GM18907 (cell line): ENCODE measurements around the gene ATP6V0D1.
"Not testable (repeated sequence)": the region's sequence is repeated elsewhere in the genome, so short reads cannot be mapped to it uniquely, and the experiment has no call there.

Experiments used
- ATAC-seq: cut with Tn5 transposase; IDR thresholded peaks from one replicate; pipeline ENCODE4 v1.9.1; 2021; ENCODE audit warnings: mild to moderate bottlenecking, moderate library complexity; ENCODE audit not compliant: unreplicated experiment

The ATP6V0D1 gene

DNA sequence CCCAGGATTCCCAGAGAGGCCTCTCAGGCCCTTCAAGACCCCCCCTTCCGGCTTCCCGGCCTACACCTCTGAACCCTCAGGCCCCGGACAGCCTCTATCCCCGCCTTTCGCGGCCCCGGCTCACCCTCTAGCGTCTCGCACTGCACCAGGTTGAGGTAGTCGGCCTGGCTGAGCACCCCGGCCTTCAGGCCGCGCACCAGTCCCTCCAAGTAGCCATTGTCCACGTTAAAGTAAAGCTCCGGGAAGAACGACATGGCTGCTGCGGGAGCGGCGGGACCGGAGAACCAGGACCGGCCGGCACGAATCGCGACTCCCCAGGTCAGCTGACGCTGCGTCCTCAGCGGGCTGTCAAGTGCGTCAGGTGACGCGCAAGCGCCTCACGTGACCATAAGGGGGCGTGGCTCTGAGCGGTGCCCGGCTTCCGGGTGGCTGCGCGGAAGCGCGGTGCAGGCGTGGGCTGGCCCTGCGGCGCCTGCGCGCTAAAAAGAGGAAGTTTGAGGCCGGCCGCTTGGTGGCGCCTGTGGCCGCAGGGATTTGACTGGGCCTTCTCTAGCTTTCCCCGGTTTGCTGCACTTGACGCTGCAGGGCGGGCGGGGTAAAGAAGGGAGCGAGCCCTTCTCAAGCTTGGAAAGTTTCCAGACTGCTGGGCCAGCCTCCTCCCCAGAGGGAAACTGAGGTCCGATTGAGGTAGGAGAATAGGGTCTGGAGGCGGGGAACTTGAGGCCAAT lies at the start of gene ATP6V0D1:
Gene ATP6V0D1 (minus strand): TSS at position 325 of the 728 bp plus-strand sequence. CDS start 71 bp downstream, at position 254.
- ATAC-seq: peak; percentile 91

GRCh38 chr16:67530013-67530939 lies 49.3 kb upstream of the ATP6V0D1 start:
- ATAC-seq: peak; percentile 37

GRCh38 chr16:67529582-67530012 lies 48.6 kb upstream of the ATP6V0D1 start:
- no peak for ATAC-seq

- no peak for ATAC-seq
Measured at GRCh38 chr16:67528870-67529581, 48.1 kb upstream of the ATP6V0D1 start.

DNA sequence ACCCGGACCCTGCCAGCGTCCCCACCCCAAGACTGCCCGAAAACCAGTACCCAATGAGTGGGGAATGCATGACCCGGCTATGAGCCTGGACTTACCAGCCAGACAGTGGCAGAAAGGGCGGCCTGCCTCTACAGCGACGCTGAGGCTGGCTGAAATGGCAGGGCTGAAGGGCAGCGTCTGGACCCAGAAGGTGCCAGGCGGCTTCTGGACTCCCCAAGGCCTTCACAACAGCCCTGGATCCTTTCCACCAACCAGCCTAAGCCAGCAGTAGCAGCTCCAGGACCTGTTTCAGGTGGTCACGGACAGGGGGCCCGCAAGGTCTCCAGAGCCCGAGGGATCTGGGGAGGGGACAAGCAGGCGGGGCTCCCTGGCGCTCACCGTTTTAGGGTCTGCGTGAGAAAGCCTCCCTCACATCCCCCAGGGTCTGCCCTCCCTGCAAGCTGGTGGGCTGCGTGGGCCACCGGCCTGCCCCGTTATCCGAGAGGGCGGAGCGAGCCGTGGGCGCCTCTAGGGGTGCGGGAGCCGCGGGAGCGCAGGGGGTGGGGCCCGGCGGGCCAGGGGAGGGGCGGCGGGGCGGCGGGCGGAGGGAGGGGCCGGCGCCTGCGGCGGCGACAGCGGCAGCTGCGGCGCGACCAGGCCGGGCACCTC lies 47.4 kb upstream of the ATP6V0D1 start, which contains the start of gene RIPOR1:
Gene RIPOR1 (plus strand): TSS at position 608 of the 648 bp plus-strand sequence. CDS start 9,618 bp downstream, outside the sequence.
- no peak for ATAC-seq

GRCh38 chr16:67526149-67526791 lies 45.3 kb upstream of the ATP6V0D1 start:
- ATAC-seq: no peak

GRCh38 chr16:67525176-67525860 lies 44.4 kb upstream of the ATP6V0D1 start:
- no peak for ATAC-seq

DNA sequence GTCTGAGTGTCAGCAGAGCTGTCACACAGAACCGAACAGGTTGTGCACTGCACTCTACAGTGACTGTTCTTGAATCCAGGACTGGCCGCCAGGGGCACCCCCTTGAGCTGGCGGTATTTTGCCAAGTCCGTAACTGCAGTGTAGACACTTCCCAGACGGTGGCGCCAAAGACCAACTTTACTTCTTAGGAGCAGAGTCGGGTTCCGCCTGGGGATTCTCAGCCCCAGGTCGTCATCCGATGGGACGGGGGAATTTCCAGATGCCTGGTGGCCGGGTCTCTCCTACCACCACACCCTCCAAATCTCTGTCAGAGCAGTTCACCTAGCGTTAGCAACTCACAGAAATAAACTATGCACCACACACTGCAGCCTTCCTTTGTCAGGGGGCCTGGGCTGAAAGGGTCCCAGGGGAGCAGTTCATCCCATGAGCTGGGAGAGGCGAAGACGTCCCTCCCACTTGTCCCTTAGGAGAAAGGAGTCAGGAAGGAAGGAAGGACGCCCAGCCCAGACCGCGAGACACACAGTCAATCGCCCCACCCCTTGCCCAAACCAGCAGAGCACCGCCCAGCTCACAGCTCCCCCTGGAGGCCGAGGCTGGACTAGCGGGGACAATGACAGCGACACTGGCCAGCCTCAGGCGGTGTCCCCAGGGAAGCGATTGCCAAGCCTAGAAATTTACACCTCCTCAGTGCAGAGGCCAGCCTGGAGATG lies 40.3 kb upstream of the ATP6V0D1 start:
- peak; percentile 73 for ATAC-seq

- ATAC-seq: no peak
Measured at GRCh38 chr16:67519242-67519641, 38.3 kb upstream of the ATP6V0D1 start.

- no peak for ATAC-seq
Measured at GRCh38 chr16:67518676-67519075, 37.7 kb upstream of the ATP6V0D1 start.

DNA sequence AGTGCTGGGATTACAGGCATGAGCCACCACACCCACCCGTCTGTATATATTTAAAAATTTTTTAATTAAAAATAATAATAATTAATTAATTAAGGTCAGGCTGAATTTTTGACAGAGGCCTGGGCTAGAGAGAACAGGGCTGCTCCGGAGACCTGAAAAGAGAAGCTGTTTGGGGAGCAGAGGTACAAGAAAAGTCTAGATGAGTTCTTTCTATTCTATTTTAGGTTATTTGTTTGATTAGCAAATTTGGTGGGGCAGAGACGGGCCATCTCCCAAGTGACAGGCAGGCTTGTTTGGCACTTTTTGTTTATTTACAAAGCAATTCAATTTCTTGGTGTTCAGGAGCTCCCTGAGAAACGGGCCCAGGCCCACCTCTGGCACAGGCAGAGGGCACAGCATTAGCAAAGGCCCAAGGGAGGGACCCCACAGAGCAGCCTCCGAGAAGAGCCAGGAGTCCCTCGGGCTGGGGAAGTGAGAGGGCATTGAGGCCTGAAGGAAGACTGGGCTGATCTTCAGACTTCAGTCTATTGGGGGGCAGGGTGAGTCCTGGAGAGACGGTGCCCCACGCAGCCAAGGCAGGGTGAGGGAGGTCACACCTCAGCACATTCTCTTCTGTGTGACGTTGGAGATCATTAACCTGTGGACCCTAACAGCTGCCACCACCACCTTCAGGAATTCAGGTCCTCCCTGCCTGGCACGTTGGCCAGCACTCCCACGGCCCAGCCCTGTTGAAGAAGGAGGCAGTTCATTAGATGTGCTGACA lies 36.9 kb upstream of the ATP6V0D1 start:
- peak; percentile 48 for ATAC-seq

- no peak for ATAC-seq
Measured at GRCh38 chr16:67517155-67517445, 36.1 kb upstream of the ATP6V0D1 start.

GRCh38 chr16:67516296-67517154 lies 35.6 kb upstream of the ATP6V0D1 start:
- ATAC-seq: no peak

DNA sequence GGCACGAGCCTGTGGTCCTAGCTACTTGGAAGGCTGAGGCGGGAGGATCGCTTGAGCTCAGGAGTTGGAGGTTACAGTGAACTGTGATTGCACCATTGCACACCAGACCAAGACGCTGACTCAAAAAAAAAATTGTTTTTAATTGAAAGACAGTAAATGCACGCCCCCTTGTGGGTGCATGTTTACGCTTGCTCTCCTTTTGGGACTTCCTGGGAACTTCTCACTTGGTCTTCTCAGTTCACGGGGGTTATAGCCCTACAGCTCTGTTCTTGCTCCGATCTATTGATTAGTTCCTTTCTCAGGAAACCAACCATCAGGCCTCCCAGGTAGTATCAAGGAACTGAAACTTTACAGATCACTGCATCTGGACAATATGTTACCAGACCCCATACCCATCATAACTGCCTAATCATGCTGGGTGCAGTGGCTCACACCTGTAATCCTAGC lies 33.4 kb upstream of the ATP6V0D1 start:
- ATAC-seq: peak; percentile 59

DNA sequence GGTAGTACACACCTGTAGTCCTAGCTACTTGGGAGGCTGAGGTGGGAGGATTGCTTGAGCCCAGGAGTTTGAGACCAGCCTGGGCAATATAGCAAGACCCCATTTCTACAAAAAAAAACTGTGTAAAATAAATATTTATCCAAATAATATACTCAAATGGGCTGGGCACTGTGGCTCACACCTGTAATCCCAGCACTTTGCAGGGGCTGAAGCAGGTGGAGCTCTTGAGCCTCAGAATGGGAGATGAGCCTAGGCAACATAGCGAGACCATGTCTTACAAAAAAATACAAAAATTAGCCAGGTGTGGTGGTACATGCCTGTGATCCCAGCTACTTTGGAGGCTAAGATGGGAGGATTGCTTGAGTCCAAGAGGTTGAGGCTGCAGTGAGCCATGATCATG lies 32.9 kb upstream of the ATP6V0D1 start:
- not testable (repeated sequence) for ATAC-seq

GRCh38 chr16:67509016-67509415 lies 28.1 kb upstream of the ATP6V0D1 start:
- ATAC-seq: no peak

GRCh38 chr16:67506468-67506867 lies 25.5 kb upstream of the ATP6V0D1 start:
- no peak for ATAC-seq
